ENCODE results near the gene PCDHGC3. TPM values are rescaled to one million over a fixed set of nuclear protein-coding genes. Genes with fewer than 3 reads are reported as not detected.

PCDHGC3 gene
- total RNA-seq, 1 experiment from 2014 or later = 1.2 TPM

GRCh38 chr5:141504216-141504615 is 28.4 kb downstream of the PCDHGC3 start:
- Histone ChIP-seq H3K4me3 (replicated peaks in 1 of 2; ENCODE audit: low read depth in 1 of 2, low read length in 2 of 2) (no peak overlapping the region), H3K4me2 (ENCODE audit: low read length) (no peak overlapping the region), H3K79me2 (ENCODE audit: insufficient read depth, low read length) (no peaks in the 10 kb centered on the region), H3K4me1 (ENCODE audit: control insufficient read depth in 1 of 2, insufficient read depth in 2 of 2, low read length in 2 of 2) (no peaks in the 10 kb centered on the region), H3K27me3 (ENCODE audit: insufficient read depth, low read length) (no peaks in the 10 kb centered on the region), H3K9me2 (ENCODE audit: insufficient read depth) (no peaks in the 10 kb centered on the region), H2AFZ (ENCODE audit: low read depth, low read length, poor library complexity, severe bottlenecking) (no peak overlapping the region), H3K27ac (ENCODE audit: low read depth, low read length) (no peak overlapping the region), H3K9me3 (ENCODE audit: control insufficient read depth in 1 of 2, insufficient read depth in 1 of 2, low read depth in 1 of 2, low read length in 2 of 2) (no peaks in the 10 kb centered on the region), H4K20me1 (ENCODE audit: insufficient read depth) (no peaks in the 10 kb centered on the region), H3K9ac (ENCODE audit: low read length) (no peak overlapping the region), H3K36me3 (ENCODE audit: control insufficient read depth in 1 of 2, insufficient read depth in 2 of 2, low read length in 2 of 2) (no peaks in the 10 kb centered on the region)
- RAD21 ChIA-PET (ENCODE audit: low non-redundant PET in 1 of 2, low total read pairs in 2 of 2, uncharacterized antibody in 2 of 2, unreplicated experiment in 2 of 2) = no interaction called here
- intact Hi-C loops (cut with micrococcal nuclease) = no loop called here
- TF ChIP-seq EZH2 (IDR thresholded peaks at IDR 0.05) (no peak), FOSL1 (IDR thresholded peaks at IDR 0.05; ENCODE audit: low read depth) (no peak), CEBPB (IDR thresholded peaks at IDR 0.05; ENCODE audit: low read depth) (no peak), RAD21 (IDR thresholded peaks at IDR 0.05; ENCODE audit: low read depth) (no peak), EZH2phosphoT487 (IDR thresholded peaks at IDR 0.05; ENCODE audit: borderline replicate concordance) (no peak), JUND (IDR thresholded peaks at IDR 0.05) (no peak), POLR2A (IDR thresholded peaks at IDR 0.05; ENCODE audit: borderline replicate concordance, extremely low read depth, insufficient read depth, insufficient read length) (no peak), EGR1 (IDR thresholded peaks at IDR 0.05; ENCODE audit: low read depth) (no peak), MAX (IDR thresholded peaks at IDR 0.05) (no peak), ZFX (IDR thresholded peaks at IDR 0.05) (no peak), YY1 (IDR thresholded peaks at IDR 0.05; ENCODE audit: extremely low read depth, insufficient replicate concordance, low read depth, low read length) (no peak), SIN3A (IDR thresholded peaks at IDR 0.05; ENCODE audit: low read depth) (no peak), ELF1 (IDR thresholded peaks at IDR 0.05; ENCODE audit: borderline replicate concordance, low read depth) (no peak), POLR2AphosphoS5 (IDR thresholded peaks at IDR 0.05; ENCODE audit: low read depth, low read length) (no peak), ATF3 (IDR thresholded peaks at IDR 0.05) (no peak), SP1 (IDR thresholded peaks at IDR 0.05; ENCODE audit: low read depth) (no peak)
- TF ChIP-seq, protein P1, sequence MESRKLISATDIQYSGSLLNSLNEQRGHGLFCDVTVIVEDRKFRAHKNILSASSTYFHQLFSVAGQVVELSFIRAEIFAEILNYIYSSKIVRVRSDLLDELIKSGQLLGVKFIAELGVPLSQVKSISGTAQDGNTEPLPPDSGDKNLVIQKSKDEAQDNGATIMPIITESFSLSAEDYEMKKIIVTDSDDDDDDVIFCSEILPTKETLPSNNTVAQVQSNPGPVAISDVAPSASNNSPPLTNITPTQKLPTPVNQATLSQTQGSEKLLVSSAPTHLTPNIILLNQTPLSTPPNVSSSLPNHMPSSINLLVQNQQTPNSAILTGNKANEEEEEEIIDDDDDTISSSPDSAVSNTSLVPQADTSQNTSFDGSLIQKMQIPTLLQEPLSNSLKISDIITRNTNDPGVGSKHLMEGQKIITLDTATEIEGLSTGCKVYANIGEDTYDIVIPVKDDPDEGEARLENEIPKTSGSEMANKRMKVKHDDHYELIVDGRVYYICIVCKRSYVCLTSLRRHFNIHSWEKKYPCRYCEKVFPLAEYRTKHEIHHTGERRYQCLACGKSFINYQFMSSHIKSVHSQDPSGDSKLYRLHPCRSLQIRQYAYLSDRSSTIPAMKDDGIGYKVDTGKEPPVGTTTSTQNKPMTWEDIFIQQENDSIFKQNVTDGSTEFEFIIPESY (IDR thresholded peaks at IDR 0.05; ENCODE audit: extremely low read depth, insufficient replicate concordance, low read length) = no peak
- TF ChIP-seq, protein P2, sequence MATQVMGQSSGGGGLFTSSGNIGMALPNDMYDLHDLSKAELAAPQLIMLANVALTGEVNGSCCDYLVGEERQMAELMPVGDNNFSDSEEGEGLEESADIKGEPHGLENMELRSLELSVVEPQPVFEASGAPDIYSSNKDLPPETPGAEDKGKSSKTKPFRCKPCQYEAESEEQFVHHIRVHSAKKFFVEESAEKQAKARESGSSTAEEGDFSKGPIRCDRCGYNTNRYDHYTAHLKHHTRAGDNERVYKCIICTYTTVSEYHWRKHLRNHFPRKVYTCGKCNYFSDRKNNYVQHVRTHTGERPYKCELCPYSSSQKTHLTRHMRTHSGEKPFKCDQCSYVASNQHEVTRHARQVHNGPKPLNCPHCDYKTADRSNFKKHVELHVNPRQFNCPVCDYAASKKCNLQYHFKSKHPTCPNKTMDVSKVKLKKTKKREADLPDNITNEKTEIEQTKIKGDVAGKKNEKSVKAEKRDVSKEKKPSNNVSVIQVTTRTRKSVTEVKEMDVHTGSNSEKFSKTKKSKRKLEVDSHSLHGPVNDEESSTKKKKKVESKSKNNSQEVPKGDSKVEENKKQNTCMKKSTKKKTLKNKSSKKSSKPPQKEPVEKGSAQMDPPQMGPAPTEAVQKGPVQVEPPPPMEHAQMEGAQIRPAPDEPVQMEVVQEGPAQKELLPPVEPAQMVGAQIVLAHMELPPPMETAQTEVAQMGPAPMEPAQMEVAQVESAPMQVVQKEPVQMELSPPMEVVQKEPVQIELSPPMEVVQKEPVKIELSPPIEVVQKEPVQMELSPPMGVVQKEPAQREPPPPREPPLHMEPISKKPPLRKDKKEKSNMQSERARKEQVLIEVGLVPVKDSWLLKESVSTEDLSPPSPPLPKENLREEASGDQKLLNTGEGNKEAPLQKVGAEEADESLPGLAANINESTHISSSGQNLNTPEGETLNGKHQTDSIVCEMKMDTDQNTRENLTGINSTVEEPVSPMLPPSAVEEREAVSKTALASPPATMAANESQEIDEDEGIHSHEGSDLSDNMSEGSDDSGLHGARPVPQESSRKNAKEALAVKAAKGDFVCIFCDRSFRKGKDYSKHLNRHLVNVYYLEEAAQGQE (IDR thresholded peaks at IDR 0.05; ENCODE audit: low read depth) = no peak
- POLR2A ChIA-PET = no interaction called here
- no TSS peak for BruUV-seq (replicated peaks)
- DNase-seq (ENCODE audit: low read depth, low spot score) = no peak
- no peak for ATAC-seq
- CTCF ChIA-PET = no interaction called here
